NCI-H82 (cell line): ENCODE measurements around the gene SEC63.
"Not testable (repeated sequence)": the region's sequence is repeated elsewhere in the genome, so short reads cannot be mapped to it uniquely, and the experiment has no call there.

Source experiments
- DNase-seq: peaks from one replicate; lab custom pipeline; 2025; lab: John Stamatoyannopoulos, UW

The SEC63 gene

GRCh38 chr6:107972413-107973096, 14.5 kb upstream of the SEC63 start:
- peak; percentile 96 for DNase-seq

DNA sequence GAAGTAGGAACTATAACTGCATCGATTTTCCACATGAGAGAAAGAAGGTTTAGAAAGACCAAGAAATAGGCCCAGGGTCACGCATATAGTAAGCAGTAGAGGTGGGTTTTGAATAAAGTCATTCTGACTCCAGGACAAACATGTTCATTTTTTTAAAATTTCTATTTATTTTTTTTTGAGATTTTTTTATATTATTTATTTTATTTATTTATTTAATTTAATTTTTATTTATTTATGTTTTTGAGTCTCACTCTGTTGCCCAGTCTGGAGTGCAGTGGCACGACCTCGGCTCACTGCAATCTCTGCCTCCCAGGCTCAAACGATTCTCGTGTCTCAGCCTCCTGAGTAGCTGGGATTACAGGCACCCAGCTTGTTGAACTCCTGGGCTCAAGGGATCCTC, 13.2 kb upstream of the SEC63 start:
- DNase-seq, result no peak

DNA sequence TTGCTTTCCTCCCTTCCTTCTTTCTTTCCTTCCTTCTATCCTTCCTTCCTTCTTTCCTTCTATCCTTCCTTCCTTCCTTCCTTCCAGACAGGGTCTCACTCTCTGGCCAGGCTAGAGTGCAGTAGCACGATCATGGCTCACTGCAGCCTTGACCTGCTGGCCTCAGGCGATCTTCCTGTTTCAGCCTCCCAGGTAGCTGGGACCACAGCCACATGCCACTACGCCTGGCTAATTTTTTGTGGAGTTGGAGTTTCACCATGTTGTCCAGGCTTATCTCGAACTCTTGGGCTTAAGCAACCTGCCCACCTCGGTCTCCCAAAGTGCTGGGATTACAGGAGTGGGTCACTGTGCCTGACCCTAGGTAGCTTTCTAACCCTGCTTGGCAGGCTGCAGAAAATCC, 12.2 kb upstream of the SEC63 start:
- no peak for DNase-seq

- peak; percentile 96 for DNase-seq
Measured at GRCh38 chr6:107968081-107968480, 10.1 kb upstream of the SEC63 start.

- no peak for DNase-seq
Measured at GRCh38 chr6:107965746-107966145, 7.7 kb upstream of the SEC63 start.

DNA sequence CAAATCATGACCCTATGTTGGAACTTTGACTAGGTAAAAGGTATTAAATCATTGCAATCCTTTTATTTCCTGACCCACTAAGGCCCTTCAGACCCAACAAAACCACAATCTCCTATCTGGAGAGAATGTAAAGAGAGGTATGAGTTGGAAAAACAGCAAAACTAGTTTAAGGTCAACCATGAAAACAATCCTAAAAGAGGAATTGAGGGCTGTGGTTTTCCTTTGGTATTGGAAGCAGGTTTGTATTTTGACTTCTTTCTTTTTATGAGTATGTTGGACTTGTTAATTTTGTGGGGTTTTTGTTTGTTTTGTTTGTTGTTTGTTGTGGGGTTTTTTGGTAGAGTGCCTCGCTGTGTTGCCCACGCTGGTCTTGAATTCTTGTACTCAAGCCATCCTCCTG, 4.7 kb upstream of the SEC63 start:
- DNase-seq, result no peak

GRCh38 chr6:107959392-107959791, 1.4 kb upstream of the SEC63 start:
- DNase-seq, result no peak

DNA sequence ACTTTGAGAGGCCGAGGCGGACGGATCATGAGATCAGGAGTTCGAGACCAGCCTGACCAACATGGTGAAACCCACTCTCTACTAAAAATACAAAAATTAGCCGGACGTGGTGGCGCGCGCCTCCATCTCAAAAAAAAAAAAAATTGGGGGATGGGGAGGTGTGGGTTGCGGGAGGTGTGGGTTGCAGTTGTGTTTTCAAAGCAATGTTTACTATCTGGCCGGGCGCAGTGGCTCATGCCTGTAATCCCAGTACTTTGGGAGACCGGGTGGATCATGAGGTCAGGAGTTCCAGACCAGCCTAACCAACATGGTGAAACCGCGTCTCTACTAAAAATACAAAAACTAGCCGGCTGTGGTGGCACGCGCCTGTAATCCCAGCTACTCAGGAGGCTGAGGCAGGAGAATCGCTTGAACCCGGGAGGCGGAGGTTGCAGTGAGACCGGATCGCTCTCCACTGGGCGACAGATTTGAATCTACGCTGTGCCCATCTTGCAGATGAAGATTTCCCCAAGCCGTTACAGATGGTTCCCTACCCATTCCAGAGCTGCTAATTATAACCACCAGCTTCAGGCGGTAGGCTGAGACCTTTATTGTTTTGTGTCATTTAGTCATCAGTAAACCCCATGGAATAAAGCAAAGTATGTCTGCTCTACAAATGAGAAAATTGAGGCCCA, 818 bp upstream of the SEC63 start:
- not testable (repeated sequence) for DNase-seq

DNA sequence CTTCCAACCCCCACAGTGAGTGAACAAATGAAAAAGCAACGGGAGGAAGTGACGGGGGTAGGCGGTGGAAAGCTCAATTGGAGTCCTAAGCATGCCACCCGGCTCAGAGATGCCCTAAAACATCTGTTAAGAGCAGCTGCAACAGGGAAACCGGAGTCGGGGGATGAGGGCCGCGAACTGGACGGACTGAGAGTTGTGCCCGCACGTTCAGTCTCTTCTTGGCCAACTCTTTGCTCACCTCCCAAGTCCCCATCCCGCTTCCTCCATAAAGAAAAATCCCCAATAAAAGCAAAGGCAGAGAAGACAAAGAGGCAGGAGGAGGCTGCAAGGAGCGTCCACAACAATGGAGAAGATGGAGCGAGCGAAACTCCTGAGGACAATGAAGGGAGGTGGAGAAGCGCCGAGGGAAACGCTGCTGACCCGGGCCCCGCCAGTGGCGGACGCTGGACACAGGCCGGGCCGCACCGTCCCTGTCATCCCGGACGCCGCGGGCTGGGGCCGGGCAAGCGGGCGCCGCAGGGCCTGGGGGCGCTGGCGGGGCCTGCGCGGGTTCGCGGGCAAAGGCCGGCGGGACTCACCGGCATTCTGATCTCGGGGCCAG, 600 bp downstream of the SEC63 start:
- DNase-seq, result peak; percentile 84

DNA sequence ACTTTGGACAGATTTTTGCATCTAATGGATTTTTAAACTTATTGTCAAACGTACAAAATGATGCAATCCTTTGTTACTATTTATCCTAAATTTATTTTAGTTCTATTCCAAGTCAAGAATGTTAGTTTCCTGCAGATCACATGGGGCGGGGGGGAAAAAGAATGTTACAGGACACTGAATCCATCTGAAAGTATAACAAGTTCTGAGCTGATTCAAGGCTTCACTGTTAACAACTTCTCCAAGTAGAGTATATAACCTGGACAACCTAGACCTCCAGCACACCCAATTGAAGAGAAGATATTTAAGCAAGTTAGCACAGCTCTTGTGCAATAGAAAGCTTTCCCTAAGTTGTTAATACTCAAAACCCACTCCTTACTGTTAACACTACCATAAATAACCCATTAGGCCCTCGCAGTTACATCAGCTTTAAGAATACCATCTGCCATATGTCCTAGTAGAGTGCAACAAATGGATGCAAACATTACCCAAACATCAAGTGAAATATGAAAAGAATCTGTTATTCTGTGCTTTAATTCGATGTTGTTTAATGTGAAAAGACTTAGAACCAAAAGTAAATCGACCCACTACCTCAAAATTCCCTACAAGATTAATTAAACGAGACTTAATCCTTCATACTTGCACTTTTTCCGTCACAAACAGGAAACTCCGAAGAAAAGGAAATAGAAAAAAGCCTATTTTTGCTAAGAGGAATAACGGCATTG, 1.3 kb downstream of the SEC63 start:
- peak; percentile 79 for DNase-seq

DNA sequence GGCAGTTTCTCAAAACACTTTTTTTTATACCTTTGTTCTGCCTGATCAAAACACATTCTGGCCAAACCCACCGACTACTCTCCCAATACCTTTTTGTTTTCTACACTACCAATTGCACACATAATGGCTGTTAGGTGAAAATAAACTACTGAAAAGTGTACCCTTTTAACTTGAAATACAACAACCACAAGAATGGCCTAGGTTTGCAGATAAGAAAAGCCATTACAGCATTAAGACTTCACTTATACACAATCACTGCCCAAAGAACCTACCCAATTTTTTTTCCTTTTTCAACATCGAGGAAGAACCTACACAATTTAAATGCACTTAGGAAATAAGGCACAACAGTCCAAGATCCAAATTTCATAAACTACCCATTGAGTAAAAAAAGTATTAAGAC, 1.8 kb downstream of the SEC63 start:
- DNase-seq, result no peak

DNA sequence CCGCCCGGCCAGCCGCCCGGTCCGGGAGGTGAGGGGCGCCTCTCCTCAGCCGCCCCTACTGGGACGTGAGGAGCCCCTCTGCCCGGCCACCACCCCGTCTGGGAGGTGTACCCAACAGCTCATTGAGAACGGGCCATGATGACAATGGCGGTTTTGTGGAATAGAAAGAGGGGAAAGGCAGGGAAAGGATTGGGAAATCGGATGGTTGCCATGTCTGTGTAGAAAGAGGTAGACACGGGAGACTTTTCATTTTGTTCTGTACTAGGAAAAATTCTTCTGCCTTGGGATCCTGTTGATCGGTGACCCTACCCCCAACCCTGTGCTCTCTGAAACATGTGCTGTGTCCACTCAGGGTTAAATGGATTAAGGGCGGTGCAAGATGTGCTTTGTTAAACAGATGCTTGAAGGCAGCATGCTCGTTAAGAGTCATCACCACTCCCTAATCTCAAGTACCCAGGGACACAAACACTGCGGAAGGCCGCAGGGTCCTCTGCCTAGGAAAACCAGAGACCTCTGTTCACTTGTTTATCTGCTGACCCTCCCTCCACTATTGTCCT, 4.1 kb downstream of the SEC63 start:
- DNase-seq, result not testable (repeated sequence)

- DNase-seq, result no peak
Measured at GRCh38 chr6:107943626-107944439, 14.2 kb downstream of the SEC63 start.

GRCh38 chr6:107942142-107942541, 15.9 kb downstream of the SEC63 start:
- DNase-seq, result no peak

- DNase-seq, result peak; percentile 32
Measured at GRCh38 chr6:107941627-107942026, 16.4 kb downstream of the SEC63 start.

GRCh38 chr6:107941199-107941598, 16.8 kb downstream of the SEC63 start:
- DNase-seq, result no peak

DNA sequence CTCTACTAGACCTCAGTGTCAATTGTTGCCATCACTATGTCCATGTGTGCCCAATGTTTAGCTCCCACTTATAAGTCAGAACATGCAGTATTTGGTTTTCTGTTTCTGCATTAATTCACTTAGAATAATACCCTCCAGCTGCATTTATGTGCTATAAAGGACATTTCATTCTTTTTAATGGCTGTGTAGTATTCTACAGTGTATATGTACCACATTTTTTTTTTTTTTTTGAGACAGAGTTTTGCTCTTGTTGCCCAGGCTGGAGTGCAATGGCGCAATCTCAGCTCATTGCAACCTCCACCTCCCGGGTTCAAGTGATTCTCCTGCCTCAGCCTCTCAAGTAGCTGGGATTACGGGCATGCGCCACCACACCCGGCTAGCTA, 21.1 kb downstream of the SEC63 start:
- DNase-seq, result not testable (repeated sequence)

DNA sequence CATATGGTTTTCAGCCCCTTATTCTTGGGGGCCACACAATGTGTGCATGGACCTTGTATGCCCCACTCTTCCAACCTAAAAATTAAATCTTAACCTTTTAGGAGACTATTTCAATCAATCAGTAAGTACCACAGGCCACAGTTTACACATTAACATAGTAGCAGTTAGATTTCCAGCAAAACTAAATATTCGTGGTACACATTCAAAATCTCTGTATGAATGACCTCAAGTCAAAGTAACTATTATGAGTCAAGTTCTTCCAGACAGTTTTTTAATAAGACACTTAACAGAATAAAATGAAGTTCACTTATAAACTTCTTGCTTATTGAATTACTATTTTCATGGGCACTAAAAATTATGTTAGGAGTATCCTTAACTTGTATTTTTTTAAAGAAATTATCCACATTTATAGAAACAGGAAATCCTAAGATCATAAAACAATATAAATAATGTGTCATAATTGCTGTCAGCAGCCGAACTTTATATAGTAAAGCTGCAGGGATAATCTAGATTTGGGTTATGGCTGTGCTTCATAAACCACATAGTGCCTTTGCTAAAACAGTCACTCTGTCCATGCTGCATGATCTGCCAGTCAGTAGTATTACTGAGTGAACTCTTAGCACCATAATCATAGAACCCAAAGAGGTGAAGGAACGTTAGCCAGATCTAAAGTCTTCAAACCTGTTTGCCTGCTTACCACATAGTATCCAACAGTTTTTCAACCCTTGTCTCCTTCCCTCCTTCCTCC, 21.7 kb downstream of the SEC63 start:
- DNase-seq, result no peak

DNA sequence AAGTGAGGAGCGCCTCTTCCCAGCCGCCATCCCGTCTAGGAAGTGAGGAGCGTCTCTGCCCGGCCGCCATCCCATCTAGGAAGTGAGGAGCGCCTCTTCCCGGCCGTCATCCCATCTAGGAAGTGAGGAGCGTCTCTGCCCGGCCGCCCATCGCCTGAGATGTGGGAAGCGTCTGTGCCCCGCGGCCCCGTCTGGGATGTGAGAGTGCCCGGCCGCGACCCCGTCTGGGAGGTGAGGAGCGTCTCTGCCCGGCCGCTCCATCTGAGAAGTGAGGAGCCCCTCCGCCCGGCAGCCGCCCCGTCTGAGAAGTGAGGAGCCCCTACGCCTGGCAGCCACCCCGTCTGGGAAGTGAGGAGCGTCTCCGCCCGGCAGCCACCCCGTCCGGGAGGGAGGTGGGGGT, 23.8 kb downstream of the SEC63 start:
- DNase-seq, result not testable (repeated sequence)

- no peak for DNase-seq
Measured at GRCh38 chr6:107932580-107932979, 25.4 kb downstream of the SEC63 start.

GRCh38 chr6:107931894-107932293, 26.1 kb downstream of the SEC63 start:
- DNase-seq, result no peak
